ENCODE data around the gene KCNJ18.
"Not testable (repeated sequence)": the region's sequence is repeated elsewhere in the genome, so short reads cannot be mapped to it uniquely, and the experiment has no call there.

KCNJ18 gene

GRCh38 chr17:21705021-21705601, 12.8 kb downstream of the KCNJ18 start:
- H3K27me3 Mint-ChIP-seq, result no peaks in the 10 kb centered on the region
- H3K4me1 Mint-ChIP-seq, result no peaks in the 10 kb centered on the region
- H3K36me3 Mint-ChIP-seq, result no peaks in the 10 kb centered on the region
- no peak overlapping the region for H3K27ac Mint-ChIP-seq
- H3K4me3 Mint-ChIP-seq, result no peak overlapping the region
- no peaks in the 10 kb centered on the region for H3K9me3 Mint-ChIP-seq

- H3K4me3 Mint-ChIP-seq, H3K36me3 Mint-ChIP-seq, H3K9me3 Mint-ChIP-seq, H3K27ac Mint-ChIP-seq, H3K4me1 Mint-ChIP-seq, H3K27me3 Mint-ChIP-seq: not testable (repeated sequence)
Measured at GRCh38 chr17:21705746-21706145, 13.4 kb downstream of the KCNJ18 start.

GRCh38 chr17:21706546-21706945, 14.2 kb downstream of the KCNJ18 start:
- not testable (repeated sequence) for H3K9me3 Mint-ChIP-seq, H3K36me3 Mint-ChIP-seq, H3K4me3 Mint-ChIP-seq, H3K4me1 Mint-ChIP-seq, H3K27me3 Mint-ChIP-seq, H3K27ac Mint-ChIP-seq

- not testable (repeated sequence) for H3K4me1 Mint-ChIP-seq, H3K27me3 Mint-ChIP-seq, H3K9me3 Mint-ChIP-seq, H3K4me3 Mint-ChIP-seq, H3K36me3 Mint-ChIP-seq, H3K27ac Mint-ChIP-seq
Measured at GRCh38 chr17:21707131-21707530, 14.8 kb downstream of the KCNJ18 start.

- not testable (repeated sequence) for H3K4me1 Mint-ChIP-seq, H3K4me3 Mint-ChIP-seq, H3K27ac Mint-ChIP-seq, H3K36me3 Mint-ChIP-seq, H3K9me3 Mint-ChIP-seq, H3K27me3 Mint-ChIP-seq
Measured at GRCh38 chr17:21707711-21708611, 15.6 kb downstream of the KCNJ18 start.

GRCh38 chr17:21708612-21709535, 16.6 kb downstream of the KCNJ18 start:
- H3K4me1 Mint-ChIP-seq, H3K9me3 Mint-ChIP-seq: not testable (repeated sequence)

GRCh38 chr17:21709994-21710393, 17.7 kb downstream of the KCNJ18 start:
- not testable (repeated sequence) for H3K27me3 Mint-ChIP-seq, H3K9me3 Mint-ChIP-seq, H3K27ac Mint-ChIP-seq, H3K36me3 Mint-ChIP-seq, H3K4me3 Mint-ChIP-seq, H3K4me1 Mint-ChIP-seq

More at GRCh38 chr17:21708612-21709535, 16.6 kb downstream of the KCNJ18 start:
- H3K27me3 Mint-ChIP-seq, H3K36me3 Mint-ChIP-seq, H3K4me3 Mint-ChIP-seq, H3K27ac Mint-ChIP-seq: not testable (repeated sequence)

GRCh38 chr17:21710486-21710885, 18.2 kb downstream of the KCNJ18 start:
- not testable (repeated sequence) for H3K4me1 Mint-ChIP-seq, H3K27ac Mint-ChIP-seq, H3K4me3 Mint-ChIP-seq, H3K36me3 Mint-ChIP-seq, H3K9me3 Mint-ChIP-seq, H3K27me3 Mint-ChIP-seq

GRCh38 chr17:21711182-21711581, 18.9 kb downstream of the KCNJ18 start:
- H3K4me3 Mint-ChIP-seq, result no peak overlapping the region
- no peaks in the 10 kb centered on the region for H3K27me3 Mint-ChIP-seq
- no peaks in the 10 kb centered on the region for H3K4me1 Mint-ChIP-seq
- no peaks in the 10 kb centered on the region for H3K9me3 Mint-ChIP-seq
- H3K36me3 Mint-ChIP-seq, result no peaks in the 10 kb centered on the region
- no peak overlapping the region for H3K27ac Mint-ChIP-seq

GRCh38 chr17:21713020-21713419, 20.7 kb downstream of the KCNJ18 start:
- not testable (repeated sequence) for H3K36me3 Mint-ChIP-seq, H3K4me3 Mint-ChIP-seq, H3K27me3 Mint-ChIP-seq, H3K27ac Mint-ChIP-seq, H3K9me3 Mint-ChIP-seq, H3K4me1 Mint-ChIP-seq

- not testable (repeated sequence) for H3K27ac Mint-ChIP-seq, H3K4me1 Mint-ChIP-seq, H3K36me3 Mint-ChIP-seq, H3K9me3 Mint-ChIP-seq, H3K4me3 Mint-ChIP-seq, H3K27me3 Mint-ChIP-seq
Measured at GRCh38 chr17:21713631-21714030, 21.3 kb downstream of the KCNJ18 start.

- not testable (repeated sequence) for H3K4me3 Mint-ChIP-seq, H3K4me1 Mint-ChIP-seq, H3K27me3 Mint-ChIP-seq, H3K27ac Mint-ChIP-seq, H3K9me3 Mint-ChIP-seq, H3K36me3 Mint-ChIP-seq
Measured at GRCh38 chr17:21714676-21715075, 22.4 kb downstream of the KCNJ18 start.

- H3K36me3 Mint-ChIP-seq, H3K27ac Mint-ChIP-seq, H3K4me1 Mint-ChIP-seq, H3K4me3 Mint-ChIP-seq, H3K9me3 Mint-ChIP-seq, H3K27me3 Mint-ChIP-seq: not testable (repeated sequence)
Measured at GRCh38 chr17:21715877-21716276, 23.6 kb downstream of the KCNJ18 start.

- H3K27me3 Mint-ChIP-seq, H3K9me3 Mint-ChIP-seq, H3K4me3 Mint-ChIP-seq, H3K27ac Mint-ChIP-seq, H3K36me3 Mint-ChIP-seq, H3K4me1 Mint-ChIP-seq: not testable (repeated sequence)
Measured at GRCh38 chr17:21718971-21719370, 26.6 kb downstream of the KCNJ18 start.

GRCh38 chr17:21719511-21720226, 27.3 kb downstream of the KCNJ18 start:
- not testable (repeated sequence) for H3K27me3 Mint-ChIP-seq, H3K4me3 Mint-ChIP-seq, H3K9me3 Mint-ChIP-seq, H3K4me1 Mint-ChIP-seq, H3K27ac Mint-ChIP-seq, H3K36me3 Mint-ChIP-seq

GRCh38 chr17:21720566-21720965, 28.2 kb downstream of the KCNJ18 start:
- not testable (repeated sequence) for H3K36me3 Mint-ChIP-seq, H3K4me3 Mint-ChIP-seq, H3K27me3 Mint-ChIP-seq, H3K4me1 Mint-ChIP-seq, H3K27ac Mint-ChIP-seq, H3K9me3 Mint-ChIP-seq
